HepG2 (cell line): ENCODE measurements around the gene ZNF429. TPM values are rescaled to one million over a fixed set of nuclear protein-coding genes. Genes with fewer than 3 reads are reported as not detected.

Source experiments
- HNRNPL ChIP-seq: fragments of 200-400 bp; formaldehyde crosslinking; IDR thresholded peaks from 2 replicates; pipeline ENCODE4 v1.6.1; 2017; ENCODE audit warnings: mild to moderate bottlenecking, low read depth, low read length
- MAFK ChIP-seq, 2 experiments: IDR thresholded peaks in 1 of 2; conservative IDR thresholded peaks in 1 of 2; 2 replicates each; pipeline ENCODE4 v1.6.1; 2011; ENCODE audit warnings: improper control_type of control experiment in 2 of 2, low read length in 2 of 2
- SCMH1 ChIP-seq: sonication (generic); formaldehyde crosslinking; IDR thresholded peaks from 2 replicates; pipeline ENCODE4 v1.9.0; 2021; ENCODE audit warnings: missing genetic modification reagents, mild to moderate bottlenecking, borderline replicate concordance
- ZNF451 ChIP-seq: sonication (generic); formaldehyde crosslinking; IDR thresholded peaks from 2 replicates; pipeline ENCODE4 v1.5.0; 2020; ENCODE audit warnings: mild to moderate bottlenecking, missing genetic modification reagents
- ZNF816 ChIP-seq: sonication (generic); formaldehyde crosslinking; IDR thresholded peaks from 2 replicates; pipeline ENCODE4 v1.8.0; 2022; ENCODE audit warnings: missing genetic modification reagents, mild to moderate bottlenecking, borderline replicate concordance
- polyA plus RNA-seq, 8 experiments: library from polyadenylated mRNA; depleted of rRNA in 3 of 8; stranded (reverse) in 7 of 8; unstranded in 1 of 8; fragments of >200 nt; fragmentation: Illumina TruSeq in 4 of 8; extraction: Trizol in 4 of 8; gene quantifications; 2 replicates each; pipeline versions ENCODE4 v1.2.1 to v1.2.3, GENCODE V29; 2011 to 2016; ENCODE audit warnings: low read depth in 4 of 8, missing spikeins in 1 of 8, mixed read lengths in 1 of 8; ENCODE audit not compliant: insufficient read depth in 1 of 8
- total RNA-seq, 5 experiments: library from RNA; depleted of rRNA; stranded (reverse); fragments of >200 nt; fragmentation: Illumina TruSeq; extraction: Trizol; gene quantifications; 2 replicates each; pipeline ENCODE4 v1.2.3, GENCODE V29; 2016; ENCODE audit warnings: low read depth in 1 of 5
- TF ChIP-seq, protein P1 (sequence below): sonication (generic); formaldehyde crosslinking; IDR thresholded peaks from 2 replicates; pipeline ENCODE4 v1.4.0; 2020; ENCODE audit warnings: mild to moderate bottlenecking, missing genetic modification reagents
- TF ChIP-seq, protein P2 (sequence below): sonication (generic); formaldehyde crosslinking; IDR thresholded peaks from 2 replicates; pipeline ENCODE4 v1.4.0; 2020; ENCODE audit warnings: missing genetic modification reagents

ZNF429 gene
- total and polyA plus RNA-seq, 2 of the 13 experiments (the other 11 are each of a cell fraction or from before 2014, with no cell fraction given) = 3.3 to 3.4 TPM

DNA sequence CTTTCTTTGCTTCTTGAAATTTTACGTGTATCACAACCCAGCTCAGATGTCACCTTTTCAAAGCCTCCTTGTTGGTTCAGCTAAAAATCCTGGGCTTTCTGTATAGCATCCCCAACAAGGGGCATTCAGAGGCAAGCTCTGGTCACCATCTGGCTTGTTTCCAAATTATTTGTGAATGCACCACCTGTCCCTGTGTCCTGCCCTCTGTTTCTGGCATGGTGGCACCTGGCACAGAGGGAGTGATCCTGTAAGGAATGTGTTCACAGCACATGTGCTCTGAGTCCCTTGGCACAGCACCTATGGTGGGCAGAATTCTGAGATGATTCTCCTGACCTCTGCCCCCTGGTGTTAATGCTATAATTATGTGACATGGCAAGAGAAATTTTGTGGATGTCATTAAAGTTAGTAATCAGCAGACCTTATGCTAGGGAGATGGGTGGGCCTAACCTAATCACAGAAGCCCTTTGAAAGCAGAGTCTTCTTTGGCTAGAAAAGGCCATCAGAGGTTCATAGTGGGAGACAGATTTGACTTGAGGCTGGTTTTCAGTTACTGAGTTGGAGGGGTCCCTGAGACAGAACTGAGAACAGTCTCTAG, 76.3 kb downstream of the ZNF429 start (continued):
- TF ChIP-seq, protein P1, sequence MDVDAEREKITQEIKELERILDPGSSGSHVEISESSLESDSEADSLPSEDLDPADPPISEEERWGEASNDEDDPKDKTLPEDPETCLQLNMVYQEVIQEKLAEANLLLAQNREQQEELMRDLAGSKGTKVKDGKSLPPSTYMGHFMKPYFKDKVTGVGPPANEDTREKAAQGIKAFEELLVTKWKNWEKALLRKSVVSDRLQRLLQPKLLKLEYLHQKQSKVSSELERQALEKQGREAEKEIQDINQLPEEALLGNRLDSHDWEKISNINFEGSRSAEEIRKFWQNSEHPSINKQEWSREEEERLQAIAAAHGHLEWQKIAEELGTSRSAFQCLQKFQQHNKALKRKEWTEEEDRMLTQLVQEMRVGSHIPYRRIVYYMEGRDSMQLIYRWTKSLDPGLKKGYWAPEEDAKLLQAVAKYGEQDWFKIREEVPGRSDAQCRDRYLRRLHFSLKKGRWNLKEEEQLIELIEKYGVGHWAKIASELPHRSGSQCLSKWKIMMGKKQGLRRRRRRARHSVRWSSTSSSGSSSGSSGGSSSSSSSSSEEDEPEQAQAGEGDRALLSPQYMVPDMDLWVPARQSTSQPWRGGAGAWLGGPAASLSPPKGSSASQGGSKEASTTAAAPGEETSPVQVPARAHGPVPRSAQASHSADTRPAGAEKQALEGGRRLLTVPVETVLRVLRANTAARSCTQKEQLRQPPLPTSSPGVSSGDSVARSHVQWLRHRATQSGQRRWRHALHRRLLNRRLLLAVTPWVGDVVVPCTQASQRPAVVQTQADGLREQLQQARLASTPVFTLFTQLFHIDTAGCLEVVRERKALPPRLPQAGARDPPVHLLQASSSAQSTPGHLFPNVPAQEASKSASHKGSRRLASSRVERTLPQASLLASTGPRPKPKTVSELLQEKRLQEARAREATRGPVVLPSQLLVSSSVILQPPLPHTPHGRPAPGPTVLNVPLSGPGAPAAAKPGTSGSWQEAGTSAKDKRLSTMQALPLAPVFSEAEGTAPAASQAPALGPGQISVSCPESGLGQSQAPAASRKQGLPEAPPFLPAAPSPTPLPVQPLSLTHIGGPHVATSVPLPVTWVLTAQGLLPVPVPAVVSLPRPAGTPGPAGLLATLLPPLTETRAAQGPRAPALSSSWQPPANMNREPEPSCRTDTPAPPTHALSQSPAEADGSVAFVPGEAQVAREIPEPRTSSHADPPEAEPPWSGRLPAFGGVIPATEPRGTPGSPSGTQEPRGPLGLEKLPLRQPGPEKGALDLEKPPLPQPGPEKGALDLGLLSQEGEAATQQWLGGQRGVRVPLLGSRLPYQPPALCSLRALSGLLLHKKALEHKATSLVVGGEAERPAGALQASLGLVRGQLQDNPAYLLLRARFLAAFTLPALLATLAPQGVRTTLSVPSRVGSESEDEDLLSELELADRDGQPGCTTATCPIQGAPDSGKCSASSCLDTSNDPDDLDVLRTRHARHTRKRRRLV (CRISPR knock-in tag) = no peak
- no peak for TF ChIP-seq MAFK (conservative IDR thresholded peaks at IDR 0.05 in 1 of 2, IDR thresholded peaks at IDR 0.05 in 1 of 2; ENCODE audit: low read length in 2 of 2)
- TF ChIP-seq HNRNPL = no peak
- TF ChIP-seq, protein P2, sequence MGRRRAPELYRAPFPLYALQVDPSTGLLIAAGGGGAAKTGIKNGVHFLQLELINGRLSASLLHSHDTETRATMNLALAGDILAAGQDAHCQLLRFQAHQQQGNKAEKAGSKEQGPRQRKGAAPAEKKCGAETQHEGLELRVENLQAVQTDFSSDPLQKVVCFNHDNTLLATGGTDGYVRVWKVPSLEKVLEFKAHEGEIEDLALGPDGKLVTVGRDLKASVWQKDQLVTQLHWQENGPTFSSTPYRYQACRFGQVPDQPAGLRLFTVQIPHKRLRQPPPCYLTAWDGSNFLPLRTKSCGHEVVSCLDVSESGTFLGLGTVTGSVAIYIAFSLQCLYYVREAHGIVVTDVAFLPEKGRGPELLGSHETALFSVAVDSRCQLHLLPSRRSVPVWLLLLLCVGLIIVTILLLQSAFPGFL (CRISPR knock-in tag) = no peak
- no peak for TF ChIP-seq SCMH1 (CRISPR knock-in tag)
- no peak for TF ChIP-seq ZNF451 (CRISPR knock-in tag)
- TF ChIP-seq ZNF816 (CRISPR knock-in tag) = no peak
